Smooth muscle cell (in vitro differentiated cells): ENCODE data around the gene METTL26. TPM values are rescaled to one million over a fixed set of nuclear protein-coding genes. Genes with fewer than 3 reads are reported as not detected.
A peak's percentile ranks its signal among the peaks of the same experiment; 100 is the strongest.

Experiments
- DNase-seq: peaks from one replicate; lab custom pipeline; 2025; ENCODE audit not compliant: unreplicated experiment; lab: John Stamatoyannopoulos, UW
- H2AFZ ChIP-seq: fragments of 200-600 bp; sonication (generic); 2 replicates; pipeline ENCODE4 v1.6.0; 2016; ENCODE audit warnings: antibody characterized with exemption, low read depth, mild to moderate bottlenecking
- H3F3A ChIP-seq: fragments of 200-600 bp; sonication (generic); 2 replicates; pipeline ENCODE4 v1.6.0; 2017; ENCODE audit warnings: antibody characterized with exemption, low read depth
- H3K27ac ChIP-seq: fragments of 200-600 bp; sonication (generic); 2 replicates; pipeline ENCODE4 v1.5.1; 2016; ENCODE audit warnings: low read depth, mild to moderate bottlenecking
- H3K27me3 ChIP-seq: fragments of 200-600 bp; sonication (generic); 2 replicates; pipeline ENCODE4 v1.6.1; 2016; ENCODE audit warnings: low read depth, mild to moderate bottlenecking
- H3K36me3 ChIP-seq: fragments of 200-600 bp; sonication (generic); 2 replicates; pipeline ENCODE4 v1.5.1; 2016; ENCODE audit warnings: low read depth
- H3K4me1 ChIP-seq: fragments of 200-600 bp; sonication (generic); 2 replicates; pipeline ENCODE4 v1.5.1; 2016; ENCODE audit warnings: low read depth
- H3K4me2 ChIP-seq: fragments of 200-600 bp; sonication (generic); 2 replicates; pipeline ENCODE4 v1.6.0; 2016; ENCODE audit warnings: mild to moderate bottlenecking
- H3K4me3 ChIP-seq: fragments of 200-600 bp; sonication (generic); 2 replicates; pipeline ENCODE4 v1.5.1; 2016; ENCODE audit warnings: mild to moderate bottlenecking
- H3K79me2 ChIP-seq: fragments of 200-600 bp; sonication (generic); 2 replicates; pipeline ENCODE4 v1.6.0; 2016; ENCODE audit warnings: low read depth, mild to moderate bottlenecking
- H3K9ac ChIP-seq: fragments of 200-600 bp; sonication (generic); 2 replicates; pipeline ENCODE4 v1.6.0; 2016; ENCODE audit warnings: low read depth
- H3K9me3 ChIP-seq: fragments of 200-600 bp; sonication (generic); replicated peaks from 2 replicates; pipeline ENCODE4 v1.5.1; 2016; ENCODE audit warnings: low read depth
- H4K20me1 ChIP-seq: fragments of 200-600 bp; sonication (generic); 2 replicates; pipeline ENCODE4 v1.6.0; 2016; ENCODE audit warnings: low read depth
- WGBS: methylation state at CpG from one replicate; pipeline ENCODE4 v1.1.7; 2016; ENCODE audit warnings: low lambda C conversion rate; 5-methylcytosine and 5-hydroxymethylcytosine counted together
- polyA plus RNA-seq: library from polyadenylated mRNA; unstranded; fragments of >200 nt; fragmentation: Nextera tagmentation; extraction: Ambion mirVana; gene quantifications from 2 replicates; pipeline ENCODE4 v1.2.1, GENCODE V29; 2016
- total RNA-seq: library from RNA; depleted of rRNA; stranded (reverse); fragments of >200 nt; gene quantifications from 2 replicates; pipeline ENCODE4 v1.2.3, GENCODE V29; 2014
- TF ChIP-seq, protein P1 (sequence below): fragments of 200-600 bp; sonication (generic); IDR thresholded peaks from 2 replicates; pipeline ENCODE4 v1.5.1; 2017; ENCODE audit warnings: borderline replicate concordance, mild to moderate bottlenecking, antibody characterized with exemption; ENCODE audit not compliant: insufficient read depth, poor library complexity, severe bottlenecking

The METTL26 gene
- total and polyA plus RNA-seq, 2 experiments from 2014 or later, result 134 to 238 TPM

DNA sequence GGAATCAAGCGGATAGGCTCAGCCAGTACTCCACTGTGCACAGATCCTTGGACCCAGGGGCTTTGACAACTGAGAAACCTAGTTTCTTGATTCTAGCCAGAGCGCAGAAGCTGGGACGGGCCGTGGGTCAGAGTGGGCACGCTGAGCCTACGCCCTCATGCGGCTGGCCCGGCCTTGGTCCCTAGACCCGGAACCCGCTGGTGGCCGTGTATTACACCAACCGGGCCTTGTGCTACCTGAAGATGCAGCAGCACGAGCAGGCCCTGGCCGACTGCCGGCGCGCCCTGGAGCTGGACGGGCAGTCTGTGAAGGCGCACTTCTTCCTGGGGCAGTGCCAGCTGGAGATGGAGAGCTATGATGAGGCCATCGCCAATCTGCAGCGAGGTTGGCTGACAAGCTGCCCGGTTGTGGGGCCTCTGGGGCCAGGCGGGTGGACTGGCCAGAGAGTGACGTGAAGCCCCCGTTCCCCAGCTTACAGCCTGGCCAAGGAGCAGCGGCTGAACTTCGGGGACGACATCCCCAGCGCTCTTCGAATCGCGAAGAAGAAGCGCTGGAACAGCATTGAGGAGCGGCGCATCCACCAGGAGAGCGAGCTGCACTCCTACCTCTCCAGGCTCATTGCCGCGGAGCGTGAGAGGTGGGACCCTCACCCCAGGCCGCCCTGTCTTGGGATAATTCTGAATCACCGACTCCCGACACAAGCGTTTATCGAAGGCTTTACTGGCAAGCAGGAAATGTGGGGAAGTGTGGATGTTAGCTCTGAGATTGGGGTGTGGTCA lies 45.1 kb upstream of the METTL26 start:
- Histone ChIP-seq H3K27me3 (no peaks in the 10 kb centered on the region), H2AFZ (no peak overlapping the region), H3K27ac (peak overlapping the region; percentile 74), H3K9ac (peak overlapping the region; percentile 85), H3K4me3 (peak overlapping the region; percentile 93), H3F3A (no peaks in the 10 kb centered on the region), H3K36me3 (no peaks in the 10 kb centered on the region), H3K4me2 (peak overlapping the region; percentile 99), H3K4me1 (peaks cover 18% of the 10 kb centered on the region), H3K79me2 (peaks cover 32% of the 10 kb centered on the region), H3K9me3 (no peaks in the 10 kb centered on the region), H4K20me1 (peaks cover 33% of the 10 kb centered on the region)
- WGBS, result 59% methylated on average over 44 of the region's 44 CpGs
- TF ChIP-seq, protein P1, sequence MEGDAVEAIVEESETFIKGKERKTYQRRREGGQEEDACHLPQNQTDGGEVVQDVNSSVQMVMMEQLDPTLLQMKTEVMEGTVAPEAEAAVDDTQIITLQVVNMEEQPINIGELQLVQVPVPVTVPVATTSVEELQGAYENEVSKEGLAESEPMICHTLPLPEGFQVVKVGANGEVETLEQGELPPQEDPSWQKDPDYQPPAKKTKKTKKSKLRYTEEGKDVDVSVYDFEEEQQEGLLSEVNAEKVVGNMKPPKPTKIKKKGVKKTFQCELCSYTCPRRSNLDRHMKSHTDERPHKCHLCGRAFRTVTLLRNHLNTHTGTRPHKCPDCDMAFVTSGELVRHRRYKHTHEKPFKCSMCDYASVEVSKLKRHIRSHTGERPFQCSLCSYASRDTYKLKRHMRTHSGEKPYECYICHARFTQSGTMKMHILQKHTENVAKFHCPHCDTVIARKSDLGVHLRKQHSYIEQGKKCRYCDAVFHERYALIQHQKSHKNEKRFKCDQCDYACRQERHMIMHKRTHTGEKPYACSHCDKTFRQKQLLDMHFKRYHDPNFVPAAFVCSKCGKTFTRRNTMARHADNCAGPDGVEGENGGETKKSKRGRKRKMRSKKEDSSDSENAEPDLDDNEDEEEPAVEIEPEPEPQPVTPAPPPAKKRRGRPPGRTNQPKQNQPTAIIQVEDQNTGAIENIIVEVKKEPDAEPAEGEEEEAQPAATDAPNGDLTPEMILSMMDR, result no peak
- no peak for DNase-seq

GRCh38 chr16:680625-680945 lies 44.5 kb upstream of the METTL26 start:
- no peaks in the 10 kb centered on the region for H3F3A ChIP-seq
- no peak for DNase-seq
- H3K4me3 ChIP-seq, result peak overlapping the region; percentile 93
- H3K36me3 ChIP-seq, result no peaks in the 10 kb centered on the region
- peak overlapping the region; percentile 85 for H3K9ac ChIP-seq
- H3K27ac ChIP-seq, result peak overlapping the region; percentile 74
- H3K79me2 ChIP-seq, result peaks cover 32% of the 10 kb centered on the region
- no peaks in the 10 kb centered on the region for H3K27me3 ChIP-seq
- TF ChIP-seq, protein P1, result no peak
- H4K20me1 ChIP-seq, result peaks cover 33% of the 10 kb centered on the region
- under 1% methylated on average over 34 of the region's 38 CpGs for WGBS
- peaks cover 18% of the 10 kb centered on the region for H3K4me1 ChIP-seq
- H2AFZ ChIP-seq, result no peak overlapping the region
- peak overlapping the region; percentile 99 for H3K4me2 ChIP-seq
- no peaks in the 10 kb centered on the region for H3K9me3 ChIP-seq

DNA sequence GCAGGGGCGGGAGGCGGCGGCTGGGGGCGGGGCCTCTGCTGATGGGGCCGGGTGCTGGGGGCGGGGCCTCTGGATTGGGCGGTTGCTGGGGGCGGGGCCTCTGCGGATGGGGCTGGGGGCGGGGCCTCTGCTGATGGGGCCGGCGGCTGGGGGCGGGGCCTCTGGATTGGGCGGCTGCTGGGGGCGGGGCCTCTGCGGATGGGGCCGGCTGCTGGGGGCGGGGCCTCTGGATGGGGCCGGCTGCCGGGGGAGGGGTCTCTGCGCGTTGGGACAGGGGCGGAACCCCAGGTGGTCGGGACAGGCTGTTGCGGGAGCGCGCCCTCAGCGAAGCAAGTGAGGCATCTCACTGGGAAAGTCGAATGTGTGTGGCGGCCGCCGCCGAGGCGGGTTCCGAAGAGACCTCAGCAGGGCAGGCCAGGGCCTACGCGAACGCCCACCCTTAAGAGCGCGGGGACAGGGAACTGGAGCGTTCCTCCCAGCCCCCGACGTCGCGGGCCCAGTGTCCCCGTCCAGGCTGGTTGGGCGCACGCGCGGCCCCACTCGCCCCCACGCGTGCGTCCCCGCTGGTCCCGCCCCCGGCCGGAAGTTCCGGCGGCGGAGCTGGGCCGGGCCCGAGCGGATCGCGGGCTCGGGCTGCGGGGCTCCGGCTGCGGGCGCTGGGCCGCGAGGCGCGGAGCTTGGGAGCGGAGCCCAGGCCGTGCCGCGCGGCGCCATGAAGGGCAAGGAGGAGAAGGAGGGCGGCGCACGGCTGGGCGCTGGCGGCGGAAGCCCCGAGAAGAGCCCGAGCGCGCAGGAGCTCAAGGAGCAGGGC lies 43.9 kb upstream of the METTL26 start, which contains the start of gene STUB1:
Gene STUB1 (plus strand): TSS at position 597 of the 811 bp plus-strand sequence. CDS start 116 bp downstream, at position 713.
- no peaks in the 10 kb centered on the region for H3K9me3 ChIP-seq
- peak; percentile 95 for DNase-seq
- peaks cover 32% of the 10 kb centered on the region for H3K79me2 ChIP-seq
- peak within 1 kb of the TSS; percentile 85 for H3K9ac ChIP-seq
- peak within 1 kb of the TSS; percentile 93 for H3K4me3 ChIP-seq
- peaks cover 22% of the 10 kb centered on the region for H3K4me1 ChIP-seq
- peak within 1 kb of the TSS; percentile 99 for H3K4me2 ChIP-seq
- WGBS, result 1% methylated on average over 45 of the region's 91 CpGs
- H3K27ac ChIP-seq, result peak within 1 kb of the TSS; percentile 74
- H3F3A ChIP-seq, result no peaks in the 10 kb centered on the region
- H3K27me3 ChIP-seq, result no peaks in the 10 kb centered on the region
- no peaks in the 10 kb centered on the region for H3K36me3 ChIP-seq
- TF ChIP-seq, protein P1, result no peak
- H2AFZ ChIP-seq, result no peak within 1 kb of the TSS
- H4K20me1 ChIP-seq, result peaks cover 35% of the 10 kb centered on the region
